NCI-H187 treated with DMSO at 0.1 percent for 48 hours (cell line): ENCODE results near the gene TAS2R40.
"Not testable (repeated sequence)": the region's sequence is repeated elsewhere in the genome, so short reads cannot be mapped to it uniquely, and the experiment has no call there.

Experiments used
- DNase-seq: peaks from one replicate; lab custom pipeline; 2025; lab: John Stamatoyannopoulos, UW

Gene TAS2R40

GRCh38 chr7:143221737-143222136 lies at the start of gene TAS2R40:
TSS of gene TAS2R40 (plus strand) at chr7:143222037. CDS start at chr7:143222079, 42 bp downstream.
- DNase-seq: no peak

GRCh38 chr7:143172354-143172753 lies 49.5 kb upstream of the TAS2R40 start:
- no peak for DNase-seq

- DNase-seq: no peak
Measured at GRCh38 chr7:143176128-143176527, 45.7 kb upstream of the TAS2R40 start.

GRCh38 chr7:143177374-143178119 lies 44.3 kb upstream of the TAS2R40 start:
- no peak for DNase-seq

- DNase-seq: not testable (repeated sequence)
Measured at GRCh38 chr7:143180771-143181170, 41.1 kb upstream of the TAS2R40 start.

GRCh38 chr7:143181349-143181748 lies 40.5 kb upstream of the TAS2R40 start:
- no peak for DNase-seq

GRCh38 chr7:143183024-143183423 lies 38.8 kb upstream of the TAS2R40 start, which contains the start of gene TAS2R39:
TSS of gene TAS2R39 (plus strand) at chr7:143183419. CDS start at chr7:143183419, 0 bp downstream.
- DNase-seq: no peak

- no peak for DNase-seq
Measured at GRCh38 chr7:143185551-143185950, 36.3 kb upstream of the TAS2R40 start.

- DNase-seq: no peak
Measured at GRCh38 chr7:143188994-143189393, 32.8 kb upstream of the TAS2R40 start.

GRCh38 chr7:143193880-143194279 lies 28.0 kb upstream of the TAS2R40 start:
- DNase-seq: no peak

- DNase-seq: no peak
Measured at GRCh38 chr7:143199040-143199439, 22.8 kb upstream of the TAS2R40 start.

GRCh38 chr7:143202161-143202560 lies 19.7 kb upstream of the TAS2R40 start:
- DNase-seq: no peak

- no peak for DNase-seq
Measured at GRCh38 chr7:143203386-143203785, 18.5 kb upstream of the TAS2R40 start.

GRCh38 chr7:143205560-143206293 lies 16.1 kb upstream of the TAS2R40 start:
- DNase-seq: no peak

- no peak for DNase-seq
Measured at GRCh38 chr7:143210541-143210940, 11.3 kb upstream of the TAS2R40 start.

- not testable (repeated sequence) for DNase-seq
Measured at GRCh38 chr7:143213478-143213877, 8.4 kb upstream of the TAS2R40 start.

GRCh38 chr7:143214789-143215679 lies 6.8 kb upstream of the TAS2R40 start:
- DNase-seq: peak; percentile 69

GRCh38 chr7:143216151-143216550 lies 5.7 kb upstream of the TAS2R40 start:
- DNase-seq: no peak

- no peak for DNase-seq
Measured at GRCh38 chr7:143216686-143217085, 5.2 kb upstream of the TAS2R40 start.

GRCh38 chr7:143217806-143218205 lies 4.0 kb upstream of the TAS2R40 start:
- no peak for DNase-seq

- DNase-seq: no peak
Measured at GRCh38 chr7:143221286-143221685, 551 bp upstream of the TAS2R40 start.

GRCh38 chr7:143222782-143223181 lies 945 bp downstream of the TAS2R40 start:
- DNase-seq: no peak
